H9 (cell line): ENCODE measurements around the gene KRTAP20-3. TPM values are rescaled to one million over a fixed set of nuclear protein-coding genes. Genes with fewer than 3 reads are reported as not detected.

Experiments
- DNase-seq: peaks from one replicate; pipeline ENCODE4 v3.0.0-alpha.2; 2017
- H2AFZ ChIP-seq: one replicate; pipeline ENCODE4 v1.6.1; 2013; ENCODE audit warnings: mild to moderate bottlenecking, low read length, control low read depth, moderate library complexity
- H2AK5ac ChIP-seq: 2 replicates; pipeline ENCODE4 v1.6.1; 2013; ENCODE audit warnings: low read length, control low read depth, mixed read lengths; ENCODE audit not compliant: insufficient read length
- H2BK120ac ChIP-seq: one replicate; pipeline ENCODE4 v1.6.1; 2013; ENCODE audit warnings: low read depth, mild to moderate bottlenecking, low read length, control low read depth, inconsistent platforms; ENCODE audit not compliant: poor library complexity, severe bottlenecking
- H2BK12ac ChIP-seq: 2 replicates; pipeline ENCODE4 v1.6.1; 2013; ENCODE audit warnings: low read length, control low read depth, mixed read lengths, low read depth; ENCODE audit not compliant: insufficient read length
- H2BK15ac ChIP-seq: 2 replicates; pipeline ENCODE4 v1.6.1; 2013; ENCODE audit warnings: low read depth, low read length, control low read depth
- H2BK20ac ChIP-seq: one replicate; pipeline ENCODE4 v1.6.1; 2013; ENCODE audit warnings: low read depth, mild to moderate bottlenecking, low read length, control low read depth, inconsistent platforms; ENCODE audit not compliant: poor library complexity, severe bottlenecking
- H2BK5ac ChIP-seq: 2 replicates; pipeline ENCODE4 v1.6.1; 2013; ENCODE audit warnings: low read length, control low read depth, mixed read lengths; ENCODE audit not compliant: insufficient read length
- H3K14ac ChIP-seq: 2 replicates; pipeline ENCODE4 v1.6.1; 2013; ENCODE audit warnings: low read length, control low read depth; ENCODE audit not compliant: insufficient read depth
- H3K18ac ChIP-seq: 2 replicates; pipeline ENCODE4 v1.6.1; 2013; ENCODE audit warnings: low read depth, mild to moderate bottlenecking, mixed read lengths, low read length, control low read depth; ENCODE audit not compliant: insufficient read length
- H3K23ac ChIP-seq: 2 replicates; pipeline ENCODE4 v1.6.1; 2013; ENCODE audit warnings: low read length, control low read depth, mixed read lengths, low read depth; ENCODE audit not compliant: insufficient read length
- H3K23me2 ChIP-seq: 2 replicates; pipeline ENCODE4 v1.6.1; 2013; ENCODE audit warnings: low read depth, mild to moderate bottlenecking, mixed read lengths, low read length, control low read depth; ENCODE audit not compliant: insufficient read length, poor library complexity, severe bottlenecking
- H3K27ac ChIP-seq: 2 replicates; pipeline ENCODE4 v1.5.1; 2013; ENCODE audit warnings: low read length, control low read depth, mixed read lengths, low read depth; ENCODE audit not compliant: insufficient read length
- H3K27me3 ChIP-seq: 2 replicates; pipeline ENCODE4 v1.6.1; 2013; ENCODE audit warnings: low read length, control low read depth, inconsistent platforms; ENCODE audit not compliant: insufficient read depth
- H3K4ac ChIP-seq: 2 replicates; pipeline ENCODE4 v1.6.1; 2013; ENCODE audit warnings: low read depth, mild to moderate bottlenecking, control low read depth, inconsistent platforms, low read length, moderate library complexity
- H3K4me1 ChIP-seq: 2 replicates; pipeline ENCODE4 v1.6.1; 2013; ENCODE audit warnings: low read length, control low read depth, inconsistent platforms; ENCODE audit not compliant: insufficient read depth
- H3K4me2 ChIP-seq: 2 replicates; pipeline ENCODE4 v1.6.1; 2013; ENCODE audit warnings: low read length, control low read depth, mixed read lengths; ENCODE audit not compliant: insufficient read length, insufficient read depth
- H3K56ac ChIP-seq: 2 replicates; pipeline ENCODE4 v1.6.1; 2013; ENCODE audit warnings: low read depth, mild to moderate bottlenecking, mixed read lengths, low read length, control low read depth; ENCODE audit not compliant: insufficient read length
- H3K79me1 ChIP-seq: 2 replicates; pipeline ENCODE4 v1.6.1; 2013; ENCODE audit warnings: low read depth, mild to moderate bottlenecking, moderate library complexity, low read length, control low read depth, inconsistent platforms; ENCODE audit not compliant: insufficient read depth, poor library complexity, severe bottlenecking
- H3K79me2 ChIP-seq: 2 replicates; pipeline ENCODE4 v1.6.1; 2013; ENCODE audit warnings: low read length, control low read depth, inconsistent platforms; ENCODE audit not compliant: insufficient read depth
- H3K9ac ChIP-seq: 2 replicates; pipeline ENCODE4 v1.6.1; 2013; ENCODE audit warnings: low read length, control low read depth, mixed read lengths; ENCODE audit not compliant: insufficient read length; ENCODE audit errors: extremely low read depth
- H3K9me3 ChIP-seq: one replicate; pipeline ENCODE4 v1.6.1; 2013; ENCODE audit warnings: low read depth, low read length, inconsistent platforms; ENCODE audit not compliant: control insufficient read depth
- H3T11ph ChIP-seq: one replicate; pipeline ENCODE4 v1.6.1; 2013; ENCODE audit warnings: mild to moderate bottlenecking, low read length, control low read depth, inconsistent platforms
- H4K20me1 ChIP-seq: one replicate; pipeline ENCODE4 v1.6.1; 2013; ENCODE audit not compliant: control insufficient read depth, insufficient read length, insufficient read depth
- H4K5ac ChIP-seq: 2 replicates; pipeline ENCODE4 v1.6.1; 2013; ENCODE audit warnings: low read depth, mild to moderate bottlenecking, mixed read lengths, low read length, control low read depth; ENCODE audit not compliant: insufficient read length
- H4K8ac ChIP-seq: replicated peaks from 2 replicates; pipeline ENCODE4 v1.6.1; 2013; ENCODE audit warnings: low read length, control low read depth, mixed read lengths, low read depth; ENCODE audit not compliant: insufficient read length
- H4K91ac ChIP-seq: 2 replicates; pipeline ENCODE4 v1.6.1; 2013; ENCODE audit warnings: low read depth, mild to moderate bottlenecking, moderate library complexity, mixed read lengths, low read length, control low read depth; ENCODE audit not compliant: insufficient read length
- H3K27ac Mint-ChIP-seq, 3 experiments: 2 replicates in 2 of 3; 3 replicates in 1 of 3; pipeline ENCODE4 v1.8.0; 2020 to 2021; ENCODE audit warnings: mixed read lengths in 3 of 3, mild to moderate bottlenecking in 1 of 3, moderate library complexity in 1 of 3
- H3K27me3 Mint-ChIP-seq: 2 replicates; pipeline ENCODE4 v1.8.0; 2021; ENCODE audit warnings: low read depth, mild to moderate bottlenecking, moderate library complexity, mixed read lengths
- H3K36me3 Mint-ChIP-seq, 3 experiments: 2 replicates in 2 of 3; 3 replicates in 1 of 3; pipeline ENCODE4 v1.8.0; 2020 to 2021; ENCODE audit warnings: low read depth in 3 of 3, mixed read lengths in 3 of 3; ENCODE audit not compliant: insufficient read depth in 1 of 3
- H3K4me1 Mint-ChIP-seq, 2 experiments: 2 replicates each; pipeline ENCODE4 v1.8.0; 2020; ENCODE audit warnings: mixed read lengths in 2 of 2
- H3K4me3 Mint-ChIP-seq, 2 experiments: 2 replicates in 1 of 2; 3 replicates in 1 of 2; pipeline ENCODE4 v1.8.0; 2020 to 2021; ENCODE audit warnings: mild to moderate bottlenecking in 2 of 2, mixed read lengths in 2 of 2, moderate library complexity in 1 of 2
- H3K9me3 Mint-ChIP-seq, 2 experiments: 2 replicates in 1 of 2; 3 replicates in 1 of 2; pipeline ENCODE4 v1.8.0; 2020; ENCODE audit warnings: mild to moderate bottlenecking in 2 of 2, mixed read lengths in 2 of 2, moderate library complexity in 1 of 2
- WGBS: extraction: QIAGEN DNeasy Blood & Tissue Kit; methylation state at CpG from one replicate; pipeline ENCODE4 v1.1.7; 2013; ENCODE audit warnings: missing lambda C conversion rate, low lambda C conversion rate, mixed read lengths; ENCODE audit not compliant: insufficient read length; ENCODE audit errors: extremely low coverage; 5-methylcytosine and 5-hydroxymethylcytosine counted together
- total RNA-seq: library from RNA; stranded (reverse); gene quantifications from 2 replicates; pipeline ENCODE4 v1.2.1, GENCODE V29; 2021
- TF ChIP-seq, protein P1 (sequence below): fragments of 200-600 bp; sonication (generic); conservative IDR thresholded peaks from 3 replicates; pipeline ENCODE4 v1.8.0; 2021; ENCODE audit warnings: antibody characterized with exemption, mild to moderate bottlenecking

Gene KRTAP20-3
- total RNA-seq, 1 experiment from 2014 or later: not detected

DNA sequence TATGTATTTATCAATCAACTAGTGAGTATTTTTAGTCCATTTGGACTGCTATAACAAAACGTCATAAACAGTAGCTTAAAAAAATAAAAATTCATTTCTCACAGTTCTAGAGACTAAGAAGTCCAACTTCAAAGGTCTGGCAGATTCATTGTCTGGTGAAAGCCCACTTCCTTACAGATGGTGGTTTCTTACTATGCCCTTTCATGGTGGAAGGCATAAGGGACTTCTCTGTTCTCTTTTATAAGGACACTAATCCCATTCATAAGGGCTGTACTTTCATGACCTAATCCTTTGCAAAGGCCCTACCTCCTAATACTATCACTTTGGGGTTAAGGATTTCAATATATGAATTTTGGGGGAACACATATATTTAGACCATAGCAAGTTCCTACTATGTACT, 37.9 kb downstream of the KRTAP20-3 start:
- H3K36me3 Mint-ChIP-seq: peaks cover 0 to 22% (median 0%) of the 10 kb centered on the region in 3 experiments; a peak in 2 of 7 replicates
- H3K4me1 Mint-ChIP-seq: no peaks in the 10 kb centered on the region
- no CpG with 5 or more reads among the region's 1 CpG for WGBS

More for the DNA sequence above, 37.9 kb downstream of the KRTAP20-3 start:
- Mint-ChIP-seq H3K27me3 (peaks cover 2% of the 10 kb centered on the region), H3K4me3 (no peak overlapping the region), H3K9me3 (peaks cover 0 to 13% of the 10 kb centered on the region in 2 experiments; a peak in 2 of 5 replicates), H3K27ac (no peak overlapping the region)
- H2AFZ ChIP-seq: no peak overlapping the region
- no peak overlapping the region for H3K4me2 ChIP-seq
- no peaks in the 10 kb centered on the region for H3K27me3 ChIP-seq
- no peaks in the 10 kb centered on the region for H4K20me1 ChIP-seq
- H3K4ac ChIP-seq: no peak overlapping the region
- no peak overlapping the region for H3K56ac ChIP-seq
- no peak overlapping the region for H2BK5ac ChIP-seq
- DNase-seq: no peak
- TF ChIP-seq, protein P1, sequence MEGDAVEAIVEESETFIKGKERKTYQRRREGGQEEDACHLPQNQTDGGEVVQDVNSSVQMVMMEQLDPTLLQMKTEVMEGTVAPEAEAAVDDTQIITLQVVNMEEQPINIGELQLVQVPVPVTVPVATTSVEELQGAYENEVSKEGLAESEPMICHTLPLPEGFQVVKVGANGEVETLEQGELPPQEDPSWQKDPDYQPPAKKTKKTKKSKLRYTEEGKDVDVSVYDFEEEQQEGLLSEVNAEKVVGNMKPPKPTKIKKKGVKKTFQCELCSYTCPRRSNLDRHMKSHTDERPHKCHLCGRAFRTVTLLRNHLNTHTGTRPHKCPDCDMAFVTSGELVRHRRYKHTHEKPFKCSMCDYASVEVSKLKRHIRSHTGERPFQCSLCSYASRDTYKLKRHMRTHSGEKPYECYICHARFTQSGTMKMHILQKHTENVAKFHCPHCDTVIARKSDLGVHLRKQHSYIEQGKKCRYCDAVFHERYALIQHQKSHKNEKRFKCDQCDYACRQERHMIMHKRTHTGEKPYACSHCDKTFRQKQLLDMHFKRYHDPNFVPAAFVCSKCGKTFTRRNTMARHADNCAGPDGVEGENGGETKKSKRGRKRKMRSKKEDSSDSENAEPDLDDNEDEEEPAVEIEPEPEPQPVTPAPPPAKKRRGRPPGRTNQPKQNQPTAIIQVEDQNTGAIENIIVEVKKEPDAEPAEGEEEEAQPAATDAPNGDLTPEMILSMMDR: no peak
- no peaks in the 10 kb centered on the region for H3K23me2 ChIP-seq
- H3K4me1 ChIP-seq: no peaks in the 10 kb centered on the region
- no peak overlapping the region for H2AK5ac ChIP-seq
- no peak overlapping the region for H4K5ac ChIP-seq
- H3T11ph ChIP-seq: no peak overlapping the region
- no peaks in the 10 kb centered on the region for H3K79me1 ChIP-seq
- no peak overlapping the region for H4K91ac ChIP-seq
- no peak overlapping the region for H2BK12ac ChIP-seq
- no peak overlapping the region for H3K27ac ChIP-seq
- no peak overlapping the region for H3K18ac ChIP-seq
- H3K9ac ChIP-seq: no peak overlapping the region
- H3K14ac ChIP-seq: no peak overlapping the region
- no peaks in the 10 kb centered on the region for H3K79me2 ChIP-seq
- no peak overlapping the region for H2BK20ac ChIP-seq
- no peak overlapping the region for H2BK120ac ChIP-seq
- no peaks in the 10 kb centered on the region for H3K9me3 ChIP-seq
- no peak overlapping the region for H2BK15ac ChIP-seq
- H4K8ac ChIP-seq: no peak overlapping the region
- no peak overlapping the region for H3K23ac ChIP-seq
